Prostate gland (tissue), 2 donors: Measurements from ENCODE around the gene SLC24A4.

ENCODE experiments used
- CTCF ChIP-seq, 4 experiments: fragments of 200-600 bp in 2 of 4; fragments of 450-650 bp in 2 of 4; sonication (generic) in 2 of 4; IDR thresholded peaks; 1 replicate in 3 of 4; 2 replicates in 1 of 4; pipeline ENCODE4 v1.5.1; 2016 to 2019; ENCODE audit warnings: antibody characterized with exemption in 4 of 4, mild to moderate bottlenecking in 2 of 4, moderate library complexity in 2 of 4
- POLR2AphosphoS5 ChIP-seq: sonication (generic); formaldehyde crosslinking; IDR thresholded peaks from one replicate; pipeline ENCODE4 v1.6.1; 2017; ENCODE audit warnings: antibody characterized with exemption

GRCh38 chr14:92308716-92309115, 14.2 kb upstream of the SLC24A4 start:
- TF ChIP-seq CTCF (IDR thresholded peaks at IDR 0.05): no peak
- TF ChIP-seq POLR2AphosphoS5: no peak
